K562 (cell line): ENCODE results near the gene OOSP2. TPM values are rescaled to one million over a fixed set of nuclear protein-coding genes. Genes with fewer than 3 reads are reported as not detected.
"Not testable (repeated sequence)": the region's sequence is repeated elsewhere in the genome, so short reads cannot be mapped to it uniquely, and the experiment has no call there.

Experiments used
- ATAC-seq: fragments of 200-7000 bp; cut with Tn5 transposase; 3 replicates; pipeline ENCODE4 v1.9.1; 2020; ENCODE audit warnings: moderate library complexity
- BruUV-seq: library from RNA; stranded (reverse); fragments of 400-500 nt; replicated peaks from 2 replicates; lab custom pipeline; 2021; lab: Mats Ljungman, UMichigan
- CTCF ChIA-PET: fragments of 300-600 bp; formaldehyde crosslinking; extraction: SDS; loops from one replicate; lab custom pipeline; 2021; ENCODE audit warnings: low intra/inter-chr PET ratio; lab: Yijun Ruan, JAX
- POLR2A ChIA-PET: fragments of 300-600, 350-650 bp; sonication (Branson Sonifier 250); formaldehyde crosslinking; extraction: SDS; loops from one replicate; lab custom pipeline; 2021; ENCODE audit warnings: antibody characterized with exemption, inconsistent platforms; lab: Yijun Ruan, JAX
- DNase-seq, 4 experiments: peaks; one replicate each; pipeline versions ENCODE4 v3.0.0 to v3.0.0-alpha.2; 2011 to 2018; ENCODE audit warnings: low spot score in 3 of 4, mixed read lengths in 3 of 4; ENCODE audit errors: extremely low read depth in 1 of 4
- FAIRE-seq: peaks from 2 replicates; lab custom pipeline; 2011; peaks lifted over from hg19 to GRCh38; lab: Jason Lieb, UNC
- H2AFZ ChIP-seq: 2 replicates; pipeline ENCODE4 v1.6.0; 2011; ENCODE audit warnings: low read depth, low read length, control low read depth, inconsistent platforms
- H3K27ac ChIP-seq: fragments of 200-600 bp; 3 replicates; pipeline ENCODE4 v1.8.0; 2011; ENCODE audit warnings: low read depth, mild to moderate bottlenecking, control low read depth, inconsistent platforms, low read length, moderate library complexity, mixed read lengths; ENCODE audit errors: extremely low read depth
- H3K27me3 ChIP-seq, 2 experiments: fragments of 300-600 bp in 1 of 2; 2 replicates in 1 of 2; 3 replicates in 1 of 2; pipeline versions ENCODE4 v1.6.0 to v1.8.0; 2011; ENCODE audit warnings: inconsistent platforms in 2 of 2, low read length in 2 of 2, mild to moderate bottlenecking in 1 of 2, mixed read lengths in 1 of 2, moderate library complexity in 1 of 2; ENCODE audit not compliant: control insufficient read depth in 2 of 2, insufficient read depth in 2 of 2
- H3K36me3 ChIP-seq: fragments of 300-600 bp; 3 replicates; pipeline ENCODE4 v1.8.0; 2011; ENCODE audit warnings: mild to moderate bottlenecking, low read length, inconsistent platforms; ENCODE audit not compliant: control insufficient read depth, insufficient read depth
- H3K4me1 ChIP-seq, 2 experiments: fragments of 200-600 bp in 1 of 2; replicated peaks in 1 of 2; 2 replicates in 1 of 2; 3 replicates in 1 of 2; pipeline versions ENCODE4 v1.5.1 to v1.8.0; 2011; ENCODE audit warnings: inconsistent platforms in 2 of 2, low read length in 2 of 2, mild to moderate bottlenecking in 1 of 2, mixed read lengths in 1 of 2, moderate library complexity in 1 of 2; ENCODE audit not compliant: control insufficient read depth in 2 of 2, insufficient read depth in 2 of 2
- H3K4me2 ChIP-seq: 2 replicates; pipeline ENCODE4 v1.6.1; 2011; ENCODE audit warnings: low read length, control low read depth, inconsistent platforms, mixed read lengths; ENCODE audit not compliant: insufficient read depth
- H3K4me3 ChIP-seq: fragments of 200-600 bp; sonication (generic), shearing (Covaris generic); 2 replicates; pipeline ENCODE4 v1.5.1; 2016; ENCODE audit warnings: control low read depth, inconsistent platforms
- H3K79me2 ChIP-seq: fragments of 200-600 bp; 3 replicates; pipeline ENCODE4 v1.8.0; 2011; ENCODE audit warnings: low read length, inconsistent platforms; ENCODE audit not compliant: control insufficient read depth, insufficient read depth
- H3K9ac ChIP-seq, 2 experiments: 2 replicates each; pipeline versions ENCODE4 v1.6.0 to v1.6.1; 2011; ENCODE audit warnings: low read depth in 2 of 2, low read length in 2 of 2, control low read depth in 1 of 2, inconsistent platforms in 1 of 2, mild to moderate bottlenecking in 1 of 2, mixed read lengths in 1 of 2; ENCODE audit not compliant: insufficient read depth in 1 of 2
- H3K9me1 ChIP-seq: one replicate; pipeline ENCODE4 v1.6.0; 2011; ENCODE audit warnings: inconsistent platforms, mild to moderate bottlenecking, low read length, moderate library complexity; ENCODE audit not compliant: control insufficient read depth, insufficient read depth
- H3K9me3 ChIP-seq: replicated peaks from 2 replicates; pipeline ENCODE4 v1.5.1; 2011; ENCODE audit warnings: low read depth, low read length, inconsistent platforms; ENCODE audit not compliant: control insufficient read depth, insufficient read depth
- H4K20me1 ChIP-seq: replicated peaks from 2 replicates; pipeline ENCODE4 v1.6.1; 2011; ENCODE audit warnings: low read length, inconsistent platforms, mixed read lengths; ENCODE audit not compliant: control insufficient read depth, insufficient read depth
- MTA1 ChIP-seq: fragments of 450-650 bp; IDR thresholded peaks from 2 replicates; pipeline ENCODE4 v1.6.1; 2017; ENCODE audit warnings: borderline replicate concordance
- TGIF2 ChIP-seq: sonication (generic); formaldehyde crosslinking; IDR thresholded peaks from 2 replicates; pipeline ENCODE4 v1.8.1; 2022; ENCODE audit warnings: mild to moderate bottlenecking, missing genetic modification reagents, moderate library complexity
- ZNF639 ChIP-seq, 2 experiments: fragments of 200-800 bp in 1 of 2; sonication (Bioruptor generic) in 1 of 2; sonication (generic) in 1 of 2; formaldehyde crosslinking in 1 of 2; IDR thresholded peaks in 1 of 2; conservative IDR thresholded peaks in 1 of 2; 2 replicates each; pipeline versions ENCODE4 v1.5.0 to v1.6.1; 2016 to 2020; ENCODE audit warnings: missing compliant biosample characterization in 1 of 2, missing genetic modification characterization in 1 of 2, missing genetic modification reagents in 1 of 2
- WGBS: fragments of 100-300 bp; shearing (Covaris generic); methylation state at CpG from one replicate; pipeline ENCODE4 v1.1.6; 2016; ENCODE audit warnings: low coverage, mixed read lengths; ENCODE audit not compliant: insufficient coverage; ENCODE audit errors: missing lambda C conversion rate; 5-methylcytosine and 5-hydroxymethylcytosine counted together
- in situ Hi-C: fragments of 300-500 bp; cut with MboI; formaldehyde crosslinking; loops from 4 replicates; pipeline ENCODE4 v1.15.0; 2018; ENCODE audit warnings: inconsistent platforms, mixed read lengths
- intact Hi-C: fragments of 100-400 bp; cut with micrococcal nuclease; formaldehyde crosslinking; loops from 2 replicates; pipeline ENCODE4 v1.14.2; 2022
- polyA plus RNA-seq, 8 experiments: library from polyadenylated mRNA; depleted of rRNA in 4 of 8; stranded (reverse) in 5 of 8; unstranded in 3 of 8; fragments of >200 nt; fragmentation: Nextera tagmentation in 2 of 8; fragmentation: Illumina TruSeq in 1 of 8; extraction: Ambion mirVana in 2 of 8; extraction: Trizol in 1 of 8; gene quantifications; 2 replicates each; pipeline versions ENCODE4 v1.2.1 to v1.2.3, GENCODE V29; 2011 to 2014; ENCODE audit warnings: inconsistent platforms in 1 of 8, missing spikeins in 1 of 8
- total RNA-seq, 7 experiments: library from RNA; depleted of rRNA in 6 of 7; stranded (reverse); fragments of >200 nt in 6 of 7; fragmentation: Illumina TruSeq in 2 of 7; extraction: Trizol in 2 of 7; gene quantifications; 2 replicates each; pipeline versions ENCODE4 v1.2.1 to v1.2.3, GENCODE V29; 2011 to 2021; ENCODE audit warnings: low replicate concordance in 1 of 7
- TF ChIP-seq, protein P1 (sequence below), 2 experiments: fragments of 250-450 bp in 1 of 2; fragments of 450-650 bp in 1 of 2; sonication (Bioruptor Pico) in 1 of 2; IDR thresholded peaks; 2 replicates each; pipeline versions ENCODE4 v1.6.1 to v1.8.0; 2016 to 2021; ENCODE audit warnings: mild to moderate bottlenecking in 2 of 2, moderate library complexity in 2 of 2, missing compliant biosample characterization in 1 of 2, missing genetic modification characterization in 1 of 2

The OOSP2 gene
- total and polyA plus RNA-seq, 9 of the 15 experiments (the other 6 are each of a cell fraction or from before 2014, with no cell fraction given): 0.14 to 1.5 (median 0.32) TPM; not detected in 4

DNA sequence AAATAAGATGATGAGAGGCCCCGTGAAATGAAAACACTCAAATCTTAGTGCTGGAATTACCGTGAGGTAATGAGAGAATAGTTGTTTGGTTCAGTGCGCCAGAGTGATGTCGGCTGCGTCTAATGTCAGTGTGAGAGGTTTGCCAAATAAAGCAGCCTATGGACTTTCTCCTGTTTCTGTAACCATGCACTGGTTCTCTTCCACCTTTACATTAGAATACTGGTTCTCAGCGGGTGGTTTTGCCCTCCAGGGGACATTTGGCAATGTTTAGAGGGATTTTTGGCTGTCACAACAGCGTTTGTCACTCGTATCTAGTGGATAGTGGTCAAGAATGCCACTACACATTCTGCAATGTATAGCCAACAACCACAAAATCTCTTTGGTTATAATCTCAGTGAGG lies 22.2 kb upstream of the OOSP2 start (continued):
- TF ChIP-seq, protein P1, sequence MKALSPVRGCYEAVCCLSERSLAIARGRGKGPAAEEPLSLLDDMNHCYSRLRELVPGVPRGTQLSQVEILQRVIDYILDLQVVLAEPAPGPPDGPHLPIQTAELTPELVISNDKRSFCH (CRISPR knock-in tag; IDR thresholded peaks at IDR 0.05): no peak
- TF ChIP-seq, protein P1 (tag; IDR thresholded peaks at IDR 0.05): no peak
- TF ChIP-seq TGIF2 (no peak), MTA1 (no peak), ZNF639 (CRISPR knock-in tag; conservative IDR thresholded peaks at IDR 0.05 in 1 of 2, IDR thresholded peaks at IDR 0.05 in 1 of 2) (no peak)

DNA sequence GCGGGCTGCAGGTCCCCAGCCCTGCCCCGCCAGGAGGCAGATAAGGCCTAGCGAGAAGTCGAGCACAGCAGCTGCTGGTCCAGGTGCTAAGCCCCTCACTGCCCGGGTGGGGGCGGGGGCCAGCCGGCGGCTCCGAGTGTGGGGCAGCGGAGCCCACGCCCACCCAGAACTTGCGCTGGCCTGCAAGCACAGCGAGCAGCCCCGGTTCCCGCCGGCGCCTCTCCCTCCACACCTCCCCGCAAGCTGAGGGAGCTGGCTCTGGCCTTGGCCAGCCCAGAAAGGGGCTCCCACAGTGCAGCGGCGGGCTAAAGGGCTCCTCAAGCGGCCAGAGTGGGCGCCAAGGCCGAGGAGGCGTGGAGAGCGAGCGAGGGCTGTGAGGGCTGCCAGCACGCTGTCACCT lies 19.8 kb upstream of the OOSP2 start:
- CTCF ChIA-PET, H3K9me3 ChIP-seq, DNase-seq, H3K4me1 ChIP-seq, H3K4me3 ChIP-seq, FAIRE-seq, H3K9me1 ChIP-seq, intact Hi-C loops, H2AFZ ChIP-seq, H4K20me1 ChIP-seq, H3K36me3 ChIP-seq, ATAC-seq, H3K27me3 ChIP-seq, H3K79me2 ChIP-seq, H3K27ac ChIP-seq, in situ Hi-C loops, BruUV-seq, H3K4me2 ChIP-seq, H3K9ac ChIP-seq: not testable (repeated sequence)
- POLR2A ChIA-PET: interaction anchor here (1.3 kb wide), 1 partner anchor 149 kb away, joined by 3 read pairs; no protein-coding TSS in a partner anchor
- 90% methylated on average over 7 of the region's 27 CpGs for WGBS
